Stimulated activated CD4-positive, alpha-beta T cell treated with anti-CD3 and anti-CD28 coated beads, Interleukin-1b, Interleukin-23, amount 100 ng/mL, for 4 hours (primary cell): ENCODE data around the gene RILPL2.
"Not testable (repeated sequence)": the region's sequence is repeated elsewhere in the genome, so short reads cannot be mapped to it uniquely, and the experiment has no call there.

Source experiments
- DNase-seq, 2 donors: peaks; one replicate each; pipeline ENCODE4 v3.0.0-alpha.2; 2020; ENCODE audit warnings: low read depth in 2 of 2

Gene RILPL2

GRCh38 chr12:123384318-123384993 is 52.0 kb downstream of the RILPL2 start:
- DNase-seq, result no peak

DNA sequence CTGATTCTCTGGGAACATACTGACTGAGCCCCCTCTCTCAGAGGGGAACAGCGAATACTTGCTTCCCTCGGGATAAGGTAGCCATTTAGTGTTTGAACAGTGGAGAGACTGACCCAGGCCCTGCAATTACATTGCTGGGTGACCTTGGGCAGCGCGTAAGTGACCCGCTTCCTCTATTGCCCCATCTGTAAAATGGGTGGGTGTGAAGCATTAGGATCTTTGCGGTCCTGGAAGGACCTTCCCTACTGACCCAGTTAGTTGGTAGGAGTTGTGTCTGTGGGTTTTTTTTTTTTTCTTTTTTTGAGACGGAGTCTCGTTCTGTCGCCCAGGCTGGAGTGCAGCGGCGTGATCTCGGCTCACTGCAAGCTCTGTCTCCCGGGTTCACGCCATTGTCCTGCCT is 53.8 kb downstream of the RILPL2 start:
- no peak for DNase-seq

- no peak for DNase-seq
Observed at GRCh38 chr12:123379391-123379790, 57.1 kb downstream of the RILPL2 start.

DNA sequence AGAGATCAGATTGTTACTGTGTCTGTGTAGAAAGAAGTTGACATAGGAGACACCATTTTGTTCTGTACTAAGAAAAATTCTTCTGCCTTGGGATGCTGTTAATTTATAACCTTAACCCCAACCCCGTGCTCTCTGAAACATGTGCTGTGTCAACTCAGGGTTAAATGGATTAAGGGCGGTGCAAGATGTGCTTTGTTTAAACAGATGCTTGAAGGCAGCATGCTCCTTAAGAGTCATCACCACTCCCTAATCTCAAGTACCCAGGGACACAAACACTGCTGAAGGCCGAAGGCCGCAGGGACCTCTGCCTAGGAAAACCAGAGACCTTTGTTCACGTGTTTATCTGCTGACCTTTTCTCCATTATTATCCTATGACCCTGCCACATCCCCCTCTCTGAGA is 64.1 kb downstream of the RILPL2 start:
- not testable (repeated sequence) for DNase-seq

DNA sequence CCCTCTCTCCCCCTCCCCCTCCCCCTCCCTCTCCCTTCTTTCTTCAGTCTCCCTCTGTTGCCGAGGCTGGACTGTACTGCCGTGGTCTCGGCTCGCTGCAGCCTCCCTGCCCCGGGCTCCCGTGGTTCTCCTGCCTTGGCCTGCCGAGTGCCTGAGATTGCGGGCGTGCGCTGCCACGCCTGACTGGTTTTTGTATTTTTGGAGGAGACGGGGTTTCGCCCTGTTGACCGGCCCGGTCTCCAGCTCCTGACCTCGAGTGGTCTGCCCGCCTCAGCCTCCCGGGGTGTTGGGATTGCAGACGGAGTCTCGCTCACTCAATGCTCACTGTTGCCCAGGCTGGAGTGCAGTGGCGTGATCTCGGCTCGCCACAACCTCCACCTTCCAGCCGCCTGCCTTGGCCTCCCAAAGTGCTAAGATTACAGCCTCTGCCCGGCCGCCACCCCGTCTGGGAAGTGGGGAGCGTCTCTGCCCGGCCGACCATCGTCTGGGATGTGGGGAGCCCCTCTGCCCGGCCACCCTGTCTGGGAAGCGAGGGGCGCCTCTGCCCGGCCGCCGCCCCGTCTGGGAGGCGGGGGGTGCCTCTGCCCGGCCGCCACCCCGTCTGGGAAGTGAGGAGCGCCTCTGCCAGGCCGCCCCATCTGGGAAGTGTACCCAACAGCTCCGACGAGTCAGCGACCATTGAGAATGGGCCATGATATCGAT is 64.7 kb downstream of the RILPL2 start:
- DNase-seq, result not testable (repeated sequence)

DNA sequence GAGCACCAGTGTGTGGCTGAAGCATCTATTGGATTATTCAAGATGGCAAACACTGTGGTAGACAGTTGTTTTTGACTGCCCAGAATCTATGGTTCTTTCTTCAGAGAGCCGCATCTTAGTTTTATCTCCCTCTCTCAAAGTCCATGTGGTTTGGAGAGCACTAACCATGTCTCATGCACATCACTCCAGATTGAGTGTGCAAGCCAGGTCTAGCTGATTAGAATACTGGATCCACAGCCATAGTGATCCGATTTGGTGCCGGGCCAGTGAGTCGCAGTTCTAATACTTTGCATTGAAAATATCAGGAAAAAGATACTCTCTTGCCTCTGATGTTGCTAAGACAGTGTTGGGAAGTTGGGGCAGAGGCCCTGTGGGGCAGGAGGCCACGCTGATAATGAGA is 67.3 kb downstream of the RILPL2 start:
- DNase-seq, result no peak

DNA sequence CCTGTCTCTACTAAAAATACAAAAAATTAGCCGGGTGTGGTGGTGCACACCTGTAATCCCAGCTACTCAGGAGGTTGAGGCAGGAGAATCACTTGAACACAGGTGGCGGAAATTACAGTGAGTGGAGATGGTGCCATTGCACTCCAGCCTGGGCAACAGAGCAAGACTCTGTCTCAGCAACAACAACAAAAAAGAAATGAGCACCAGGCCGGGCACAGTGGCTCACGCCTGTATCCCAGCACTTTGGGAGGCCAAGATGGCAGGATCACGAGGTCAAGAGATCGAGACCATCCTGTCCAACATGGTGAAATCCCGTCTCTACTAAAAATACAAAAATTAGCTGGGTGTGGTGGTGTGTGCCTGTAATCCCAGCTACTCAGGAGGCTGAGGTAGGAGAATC is 68.1 kb downstream of the RILPL2 start:
- not testable (repeated sequence) for DNase-seq

DNA sequence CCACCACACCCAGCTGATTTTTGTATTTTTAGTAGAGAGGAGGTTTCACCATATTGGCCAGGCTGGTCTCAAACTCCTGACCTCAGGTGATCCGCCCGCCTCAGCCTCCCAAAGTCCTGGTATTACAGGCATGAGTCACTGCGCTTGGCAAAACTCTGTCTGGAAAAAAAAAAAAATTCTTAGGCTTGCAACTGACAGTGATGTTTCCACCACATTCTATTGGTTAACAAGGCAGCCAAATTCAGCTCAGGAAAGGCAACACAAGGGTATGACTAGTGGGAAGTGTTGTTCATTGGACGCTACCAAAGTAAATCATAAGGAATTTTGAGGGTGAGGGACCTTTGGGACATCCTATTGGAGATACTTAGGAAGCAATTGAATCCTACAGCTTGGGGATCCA is 69.0 kb downstream of the RILPL2 start:
- no peak for DNase-seq
